CD14-positive monocyte (primary cell): ENCODE data around the gene LHX6. TPM values are rescaled to one million over a fixed set of nuclear protein-coding genes. Genes with fewer than 3 reads are reported as not detected.

Experiments used
- DNase-seq, 3 donors: peaks; one replicate each; pipeline ENCODE4 v3.0.0-alpha.2; 2011 to 2022
- H2AFZ ChIP-seq: 2 replicates; pipeline ENCODE4 v1.6.0; 2012; ENCODE audit warnings: mild to moderate bottlenecking, low read depth, low read length, inconsistent platforms; ENCODE audit not compliant: insufficient read depth, poor library complexity, severe bottlenecking
- H3K27ac ChIP-seq, 2 donors: 1 replicate in 1 of 2; 2 replicates in 1 of 2; pipeline ENCODE4 v1.5.1; 2012 to 2013; ENCODE audit warnings: low read length in 2 of 2, control low read depth in 1 of 2, inconsistent platforms in 1 of 2, low read depth in 1 of 2, mild to moderate bottlenecking in 1 of 2
- H3K27me3 ChIP-seq, 2 donors: one replicate each; pipeline versions ENCODE4 v1.6.0 to v1.6.1; 2011 to 2013; ENCODE audit warnings: low read length in 2 of 2; ENCODE audit not compliant: control insufficient read depth in 2 of 2, insufficient read depth in 2 of 2
- H3K36me3 ChIP-seq, 2 donors: replicated peaks in 1 of 2; 1 replicate in 1 of 2; 2 replicates in 1 of 2; pipeline versions ENCODE4 v1.5.1 to v1.6.1; 2012 to 2013; ENCODE audit warnings: low read length in 2 of 2, control low read depth in 1 of 2, inconsistent platforms in 1 of 2, mild to moderate bottlenecking in 1 of 2; ENCODE audit not compliant: insufficient read depth in 2 of 2, control insufficient read depth in 1 of 2
- H3K4me1 ChIP-seq, 2 donors: 1 replicate in 1 of 2; 2 replicates in 1 of 2; pipeline versions ENCODE4 v1.5.1 to v1.6.1; 2012 to 2013; ENCODE audit warnings: low read length in 2 of 2, control low read depth in 1 of 2, inconsistent platforms in 1 of 2, mild to moderate bottlenecking in 1 of 2, moderate library complexity in 1 of 2; ENCODE audit not compliant: insufficient read depth in 2 of 2, control insufficient read depth in 1 of 2
- H3K4me2 ChIP-seq: replicated peaks from 2 replicates; pipeline ENCODE3; 2012; ENCODE audit warnings: low read length, moderate library complexity, mild to moderate bottlenecking; ENCODE audit not compliant: poor library complexity, severe bottlenecking; ENCODE audit errors: extremely low read depth
- H3K4me3 ChIP-seq, 3 experiments: fragments of 200-600 bp in 1 of 3; sonication (generic) in 1 of 3; replicated peaks in 1 of 3; 1 replicate in 2 of 3; 2 replicates in 1 of 3; pipeline ENCODE4 v1.5.1; 2011 to 2013; ENCODE audit warnings: low read length in 3 of 3, mild to moderate bottlenecking in 3 of 3, control low read depth in 2 of 3, low read depth in 2 of 3, inconsistent platforms in 1 of 3, moderate library complexity in 1 of 3
- H3K79me2 ChIP-seq: 2 replicates; pipeline ENCODE4 v1.6.0; 2012; ENCODE audit warnings: mild to moderate bottlenecking, control low read depth, inconsistent platforms, low read length, moderate library complexity; ENCODE audit not compliant: insufficient read depth
- H3K9ac ChIP-seq: 2 replicates; pipeline ENCODE4 v1.6.0; 2017; ENCODE audit warnings: low read length, mild to moderate bottlenecking; ENCODE audit not compliant: insufficient read depth, poor library complexity, severe bottlenecking
- H3K9me3 ChIP-seq, 2 donors: replicated peaks in 1 of 2; 1 replicate in 1 of 2; 2 replicates in 1 of 2; pipeline versions ENCODE4 v1.5.1 to v1.6.1; 2012 to 2013; ENCODE audit warnings: low read length in 2 of 2, control low read depth in 1 of 2; ENCODE audit not compliant: control insufficient read depth in 1 of 2, insufficient read depth in 1 of 2
- H4K20me1 ChIP-seq: 2 replicates; pipeline ENCODE4 v1.6.0; 2012; ENCODE audit warnings: mild to moderate bottlenecking, low read length, control low read depth, moderate library complexity; ENCODE audit not compliant: insufficient read depth
- H3K27ac Mint-ChIP-seq, 7 donors: one replicate each; pipeline ENCODE4 v1.8.0; 2020; ENCODE audit warnings: mild to moderate bottlenecking in 7 of 7, mixed read lengths in 7 of 7, moderate library complexity in 6 of 7, inconsistent platforms in 2 of 7
- H3K27me3 Mint-ChIP-seq, 3 donors: one replicate each; pipeline ENCODE4 v1.8.0; 2021 to 2022; ENCODE audit warnings: low read depth in 3 of 3, mild to moderate bottlenecking in 3 of 3, mixed read lengths in 3 of 3, moderate library complexity in 3 of 3, inconsistent platforms in 1 of 3
- H3K36me3 Mint-ChIP-seq, 2 donors: one replicate each; pipeline ENCODE4 v1.8.0; 2020; ENCODE audit warnings: mixed read lengths in 2 of 2, inconsistent platforms in 1 of 2, mild to moderate bottlenecking in 1 of 2
- H3K4me1 Mint-ChIP-seq: one replicate; pipeline ENCODE4 v1.8.0; 2020; ENCODE audit warnings: mild to moderate bottlenecking, mixed read lengths
- H3K4me3 Mint-ChIP-seq, 2 donors: one replicate each; pipeline ENCODE4 v1.8.0; 2020; ENCODE audit warnings: mild to moderate bottlenecking in 2 of 2, mixed read lengths in 2 of 2, moderate library complexity in 1 of 2
- H3K9me3 Mint-ChIP-seq, 7 donors: one replicate each; pipeline ENCODE4 v1.8.0; 2020 to 2022; ENCODE audit warnings: mixed read lengths in 7 of 7, mild to moderate bottlenecking in 6 of 7, moderate library complexity in 6 of 7, inconsistent platforms in 2 of 7
- WGBS: methylation state at CpG from one replicate; pipeline ENCODE4 v1.1.5; 2013; ENCODE audit warnings: missing lambda C conversion rate; ENCODE audit not compliant: insufficient coverage; 5-methylcytosine and 5-hydroxymethylcytosine counted together
- intact Hi-C, 2 donors: fragments of 100-400 bp; cut with micrococcal nuclease; formaldehyde crosslinking; loops; one replicate each; pipeline versions ENCODE4 v1.15.0 to v1.15.1; 2023
- polyA plus RNA-seq, 3 donors: library from polyadenylated mRNA; depleted of rRNA in 1 of 3; unstranded in 2 of 3; stranded (reverse) in 1 of 3; fragments of 300-500 nt in 2 of 3; fragments of >200 nt in 1 of 3; fragmentation: Illumina TruSeq in 2 of 3; gene quantifications; 1 replicate in 2 of 3; 2 replicates in 1 of 3; pipeline ENCODE4 v1.2.3, GENCODE V29; 2012 to 2021
- TF ChIP-seq, protein P1 (sequence below): fragments of 200-600 bp; IDR thresholded peaks from one replicate; pipeline ENCODE4 v1.8.0; 2022; ENCODE audit warnings: antibody characterized with exemption, mild to moderate bottlenecking

Gene LHX6
- polyA plus RNA-seq, 3 donors = not detected

DNA sequence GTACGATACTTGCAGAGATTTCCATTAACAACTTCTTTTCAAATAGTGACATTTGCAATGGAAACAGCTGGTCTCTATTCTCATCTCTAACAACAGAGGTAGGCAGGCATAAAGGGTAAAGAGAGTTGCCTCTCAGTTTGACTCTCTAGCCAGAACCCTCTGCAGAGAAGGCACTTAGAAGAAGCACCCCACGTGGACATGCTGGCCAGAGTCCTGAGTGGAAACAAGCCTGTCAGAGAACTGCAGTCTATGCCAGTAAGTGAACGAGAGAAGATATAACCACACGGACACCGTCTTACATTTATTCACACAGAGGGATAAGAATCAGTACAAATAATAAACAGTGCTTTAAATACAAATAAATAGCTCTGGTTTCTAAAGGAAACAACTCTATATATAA is 11.0 kb upstream of the LHX6 start:
- H3K79me2 ChIP-seq = no peaks in the 10 kb centered on the region
- no peaks in the 10 kb centered on the region for H3K4me1 Mint-ChIP-seq
- no peaks in the 10 kb centered on the region for H3K27me3 ChIP-seq
- TF ChIP-seq, protein P1, sequence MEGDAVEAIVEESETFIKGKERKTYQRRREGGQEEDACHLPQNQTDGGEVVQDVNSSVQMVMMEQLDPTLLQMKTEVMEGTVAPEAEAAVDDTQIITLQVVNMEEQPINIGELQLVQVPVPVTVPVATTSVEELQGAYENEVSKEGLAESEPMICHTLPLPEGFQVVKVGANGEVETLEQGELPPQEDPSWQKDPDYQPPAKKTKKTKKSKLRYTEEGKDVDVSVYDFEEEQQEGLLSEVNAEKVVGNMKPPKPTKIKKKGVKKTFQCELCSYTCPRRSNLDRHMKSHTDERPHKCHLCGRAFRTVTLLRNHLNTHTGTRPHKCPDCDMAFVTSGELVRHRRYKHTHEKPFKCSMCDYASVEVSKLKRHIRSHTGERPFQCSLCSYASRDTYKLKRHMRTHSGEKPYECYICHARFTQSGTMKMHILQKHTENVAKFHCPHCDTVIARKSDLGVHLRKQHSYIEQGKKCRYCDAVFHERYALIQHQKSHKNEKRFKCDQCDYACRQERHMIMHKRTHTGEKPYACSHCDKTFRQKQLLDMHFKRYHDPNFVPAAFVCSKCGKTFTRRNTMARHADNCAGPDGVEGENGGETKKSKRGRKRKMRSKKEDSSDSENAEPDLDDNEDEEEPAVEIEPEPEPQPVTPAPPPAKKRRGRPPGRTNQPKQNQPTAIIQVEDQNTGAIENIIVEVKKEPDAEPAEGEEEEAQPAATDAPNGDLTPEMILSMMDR = no peak
- H4K20me1 ChIP-seq = no peaks in the 10 kb centered on the region
- intact Hi-C loops = no loop called here
- H3K27ac Mint-ChIP-seq = no peak overlapping the region
- no peak overlapping the region for H3K4me3 ChIP-seq
- DNase-seq = no peak
- no peak overlapping the region for H2AFZ ChIP-seq
- no peaks in the 10 kb centered on the region for H3K4me1 ChIP-seq
- 100% methylated on average over 1 of the region's 5 CpGs for WGBS
- H3K4me3 Mint-ChIP-seq = no peak overlapping the region
- no peaks in the 10 kb centered on the region for H3K9me3 Mint-ChIP-seq
- H3K4me2 ChIP-seq = no peak overlapping the region
- no peaks in the 10 kb centered on the region for H3K9me3 ChIP-seq
- peaks cover 56 to 65% of the 10 kb centered on the region in 2 donors for H3K36me3 ChIP-seq
- H3K36me3 Mint-ChIP-seq = peaks cover 62% of the 10 kb centered on the region in 2 donors
- H3K9ac ChIP-seq = no peak overlapping the region
- H3K27me3 Mint-ChIP-seq = peaks cover 0 to under 1% (median 0%) of the 10 kb centered on the region in 3 donors
- no peak overlapping the region for H3K27ac ChIP-seq

DNA sequence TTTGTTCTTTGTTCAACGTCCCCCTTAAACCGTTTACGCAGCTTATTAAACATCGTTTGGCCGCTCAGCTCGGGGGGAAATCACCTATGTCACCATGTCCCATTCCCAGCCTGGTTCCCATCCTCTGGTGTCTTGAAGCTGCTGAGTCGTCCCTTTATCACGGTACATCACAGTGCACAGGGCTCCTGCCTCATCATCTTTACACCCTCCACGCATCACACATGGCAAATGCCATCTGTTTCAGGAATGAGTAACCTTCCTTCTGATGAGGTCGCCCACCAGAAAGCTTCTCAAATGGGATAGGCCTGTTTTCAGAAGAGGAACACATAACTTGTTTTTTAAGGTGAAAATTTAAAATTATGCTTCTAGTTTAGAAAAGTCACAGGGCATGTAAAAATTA is 7.9 kb upstream of the LHX6 start:
- intact Hi-C loops = no loop called here
- peaks cover 3 to 8% (median 6%) of the 10 kb centered on the region in 3 donors for H3K27me3 Mint-ChIP-seq
- no peaks in the 10 kb centered on the region for H3K4me1 ChIP-seq
- 93% methylated on average over 9 of the region's 10 CpGs for WGBS
- H3K79me2 ChIP-seq = no peaks in the 10 kb centered on the region
- TF ChIP-seq, protein P1 = no peak
- DNase-seq = no peak
- no peak overlapping the region for H3K4me3 ChIP-seq
- no peaks in the 10 kb centered on the region for H3K9me3 ChIP-seq
- H3K4me1 Mint-ChIP-seq = no peaks in the 10 kb centered on the region
- no peak overlapping the region for H2AFZ ChIP-seq
- no peak overlapping the region for H3K9ac ChIP-seq
- peaks cover 4 to 5% of the 10 kb centered on the region in 2 donors for H3K27me3 ChIP-seq
- H3K4me2 ChIP-seq = no peak overlapping the region
- no peak overlapping the region for H3K4me3 Mint-ChIP-seq
- H3K27ac Mint-ChIP-seq = no peak overlapping the region
- peaks cover 35% of the 10 kb centered on the region in 2 donors for H3K36me3 Mint-ChIP-seq
- no peaks in the 10 kb centered on the region for H4K20me1 ChIP-seq
- no peaks in the 10 kb centered on the region for H3K9me3 Mint-ChIP-seq
- H3K27ac ChIP-seq = no peak overlapping the region
- H3K36me3 ChIP-seq = peaks cover 26 to 34% of the 10 kb centered on the region in 2 donors
